GM21786 (cell line): ENCODE results near the gene MPI.
A peak's percentile ranks its signal among the peaks of the same experiment; 100 is the strongest.

Experiments
- ATAC-seq: cut with Tn5 transposase; IDR thresholded peaks from one replicate; pipeline ENCODE4 v1.9.1; 2021; ENCODE audit not compliant: unreplicated experiment

Gene MPI

GRCh38 chr15:74889883-74890664 is at the start of gene MPI:
Gene MPI, plus strand, starts transcription at chr15:74890042. Its CDS starts 32 bp downstream, at chr15:74890074.
- peak; percentile 87 for ATAC-seq

GRCh38 chr15:74840851-74841775 is 48.7 kb upstream of the MPI start:
- no peak for ATAC-seq

GRCh38 chr15:74841891-74842373 is 47.9 kb upstream of the MPI start:
- no peak for ATAC-seq

- ATAC-seq = peak; percentile 66
Observed at GRCh38 chr15:74842581-74843444, 47.0 kb upstream of the MPI start, which contains the start of gene ULK3. Gene ULK3, minus strand, starts transcription at chr15:74843156. Its CDS starts 51 bp downstream, at chr15:74843105.

GRCh38 chr15:74843445-74843828 is 46.4 kb upstream of the MPI start:
- no peak for ATAC-seq

GRCh38 chr15:74843891-74844299 is 45.9 kb upstream of the MPI start:
- ATAC-seq = no peak

GRCh38 chr15:74844319-74845207 is 45.3 kb upstream of the MPI start:
- ATAC-seq = no peak

- ATAC-seq = no peak
Observed at GRCh38 chr15:74845208-74845568, 44.7 kb upstream of the MPI start.

- no peak for ATAC-seq
Observed at GRCh38 chr15:74845581-74845980, 44.3 kb upstream of the MPI start.

- no peak for ATAC-seq
Observed at GRCh38 chr15:74847432-74847831, 42.4 kb upstream of the MPI start.

- no peak for ATAC-seq
Observed at GRCh38 chr15:74850393-74850792, 39.4 kb upstream of the MPI start.

GRCh38 chr15:74851960-74852359 is 37.9 kb upstream of the MPI start:
- ATAC-seq = no peak

- no peak for ATAC-seq
Observed at GRCh38 chr15:74854453-74855022, 35.3 kb upstream of the MPI start.

- ATAC-seq = no peak
Observed at GRCh38 chr15:74855857-74856256, 34.0 kb upstream of the MPI start.

GRCh38 chr15:74856537-74856936 is 33.3 kb upstream of the MPI start:
- ATAC-seq = no peak

- ATAC-seq = peak; percentile 75
Observed at GRCh38 chr15:74857082-74857655, 32.7 kb upstream of the MPI start.

GRCh38 chr15:74857671-74858368 is 32.0 kb upstream of the MPI start:
- peak; percentile 13 for ATAC-seq

GRCh38 chr15:74858369-74858740 is 31.5 kb upstream of the MPI start:
- ATAC-seq = no peak
